SK-MEL-5 (cell line): Measurements from ENCODE around the gene STRN4. TPM values are rescaled to one million over a fixed set of nuclear protein-coding genes. Genes with fewer than 3 reads are reported as not detected.

Experiments
- DNase-seq: peaks from one replicate; pipeline ENCODE4 v3.0.0-alpha.2; 2016; ENCODE audit warnings: low read depth, low spot score
- in situ Hi-C: cut with HindIII; loops from 2 replicates; pipeline ENCODE4 v1.10.0; 2016; ENCODE audit warnings: low sequenced_read_pairs, high pct_unique_total_duplicates, low pct_unique_long_range_greater_than_20kb
- total RNA-seq: library from RNA; depleted of rRNA; stranded (reverse); fragments of >200 nt; shearing (Covaris generic); gene quantifications from 2 replicates; pipeline ENCODE4 v1.2.3, GENCODE V29; 2014

STRN4 gene
- total RNA-seq, 1 experiment from 2014 or later = 61.9 TPM

- no peak for DNase-seq
- in situ Hi-C loops = no loop called here
These were observed 13.9 kb downstream of the STRN4 start for GRCh38 chr19:46732172-46732938.

- in situ Hi-C loops = no loop called here
- no peak for DNase-seq
These were observed 14.7 kb downstream of the STRN4 start for GRCh38 chr19:46731584-46731983.

- no peak for DNase-seq
- in situ Hi-C loops = no loop called here
These were observed 15.2 kb downstream of the STRN4 start for GRCh38 chr19:46731007-46731501.

GRCh38 chr19:46730595-46730994, 15.7 kb downstream of the STRN4 start:
- in situ Hi-C loops = no loop called here
- DNase-seq = no peak

- in situ Hi-C loops = no loop called here
- no peak for DNase-seq
These were observed 16.1 kb downstream of the STRN4 start for GRCh38 chr19:46730187-46730586.

GRCh38 chr19:46729696-46730095, 16.6 kb downstream of the STRN4 start:
- in situ Hi-C loops = no loop called here
- no peak for DNase-seq

GRCh38 chr19:46728693-46729339, 17.4 kb downstream of the STRN4 start:
- peak; percentile 61 for DNase-seq
- in situ Hi-C loops = no loop called here

GRCh38 chr19:46728208-46728607, 18.0 kb downstream of the STRN4 start:
- DNase-seq = no peak
- in situ Hi-C loops = no loop called here

- in situ Hi-C loops = no loop called here
- no peak for DNase-seq
These were observed 18.5 kb downstream of the STRN4 start for GRCh38 chr19:46727757-46728156.

GRCh38 chr19:46726971-46727501, 19.2 kb downstream of the STRN4 start:
- no peak for DNase-seq
- in situ Hi-C loops = no loop called here

- DNase-seq = no peak
- in situ Hi-C loops = no loop called here
These were observed 19.7 kb downstream of the STRN4 start for GRCh38 chr19:46726551-46726950.

GRCh38 chr19:46725859-46726393, 20.3 kb downstream of the STRN4 start:
- DNase-seq = no peak
- in situ Hi-C loops = no loop called here

GRCh38 chr19:46725036-46725820, 21.0 kb downstream of the STRN4 start:
- DNase-seq = no peak
- in situ Hi-C loops = no loop called here

GRCh38 chr19:46724468-46724867, 21.8 kb downstream of the STRN4 start:
- DNase-seq = no peak
- in situ Hi-C loops = no loop called here

GRCh38 chr19:46723471-46723870, 22.8 kb downstream of the STRN4 start:
- in situ Hi-C loops = no loop called here
- no peak for DNase-seq

- in situ Hi-C loops = no loop called here
These were observed 23.2 kb downstream of the STRN4 start for GRCh38 chr19:46723023-46723461.

GRCh38 chr19:46722421-46723022, 23.7 kb downstream of the STRN4 start:
- no peak for DNase-seq
- in situ Hi-C loops = no loop called here

More at GRCh38 chr19:46723023-46723461, 23.2 kb downstream of the STRN4 start:
- DNase-seq = no peak
